ENCODE measurements around the gene PTPRZ1.

DNA sequence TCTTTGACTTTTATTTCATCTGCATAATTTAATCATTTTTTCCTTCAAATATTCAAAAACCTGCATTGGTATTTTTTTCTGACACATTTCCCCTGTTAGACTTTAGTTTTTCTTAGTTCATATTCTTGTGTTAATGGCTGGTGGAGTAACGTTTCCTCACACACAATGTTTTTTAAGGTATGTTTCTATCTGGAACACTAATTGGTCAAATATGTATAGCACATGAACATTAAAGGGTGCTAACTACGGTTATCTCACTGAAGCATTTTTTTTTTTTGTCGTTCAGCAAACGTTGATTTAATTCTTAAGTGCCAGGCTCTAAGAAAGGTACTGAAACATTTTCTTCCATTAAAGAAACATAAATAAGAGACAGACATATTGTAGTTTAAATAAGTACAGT lies 87.7 kb downstream of the PTPRZ1 start:
- TF ChIP-seq, protein P1, sequence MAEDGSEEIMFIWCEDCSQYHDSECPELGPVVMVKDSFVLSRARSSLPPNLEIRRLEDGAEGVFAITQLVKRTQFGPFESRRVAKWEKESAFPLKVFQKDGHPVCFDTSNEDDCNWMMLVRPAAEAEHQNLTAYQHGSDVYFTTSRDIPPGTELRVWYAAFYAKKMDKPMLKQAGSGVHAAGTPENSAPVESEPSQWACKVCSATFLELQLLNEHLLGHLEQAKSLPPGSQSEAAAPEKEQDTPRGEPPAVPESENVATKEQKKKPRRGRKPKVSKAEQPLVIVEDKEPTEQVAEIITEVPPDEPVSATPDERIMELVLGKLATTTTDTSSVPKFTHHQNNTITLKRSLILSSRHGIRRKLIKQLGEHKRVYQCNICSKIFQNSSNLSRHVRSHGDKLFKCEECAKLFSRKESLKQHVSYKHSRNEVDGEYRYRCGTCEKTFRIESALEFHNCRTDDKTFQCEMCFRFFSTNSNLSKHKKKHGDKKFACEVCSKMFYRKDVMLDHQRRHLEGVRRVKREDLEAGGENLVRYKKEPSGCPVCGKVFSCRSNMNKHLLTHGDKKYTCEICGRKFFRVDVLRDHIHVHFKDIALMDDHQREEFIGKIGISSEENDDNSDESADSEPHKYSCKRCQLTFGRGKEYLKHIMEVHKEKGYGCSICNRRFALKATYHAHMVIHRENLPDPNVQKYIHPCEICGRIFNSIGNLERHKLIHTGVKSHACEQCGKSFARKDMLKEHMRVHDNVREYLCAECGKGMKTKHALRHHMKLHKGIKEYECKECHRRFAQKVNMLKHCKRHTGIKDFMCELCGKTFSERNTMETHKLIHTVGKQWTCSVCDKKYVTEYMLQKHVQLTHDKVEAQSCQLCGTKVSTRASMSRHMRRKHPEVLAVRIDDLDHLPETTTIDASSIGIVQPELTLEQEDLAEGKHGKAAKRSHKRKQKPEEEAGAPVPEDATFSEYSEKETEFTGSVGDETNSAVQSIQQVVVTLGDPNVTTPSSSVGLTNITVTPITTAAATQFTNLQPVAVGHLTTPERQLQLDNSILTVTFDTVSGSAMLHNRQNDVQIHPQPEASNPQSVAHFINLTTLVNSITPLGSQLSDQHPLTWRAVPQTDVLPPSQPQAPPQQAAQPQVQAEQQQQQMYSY (CRISPR knock-in tag; IDR thresholded peaks at IDR 0.05): no peak
- TF ChIP-seq, protein P2, sequence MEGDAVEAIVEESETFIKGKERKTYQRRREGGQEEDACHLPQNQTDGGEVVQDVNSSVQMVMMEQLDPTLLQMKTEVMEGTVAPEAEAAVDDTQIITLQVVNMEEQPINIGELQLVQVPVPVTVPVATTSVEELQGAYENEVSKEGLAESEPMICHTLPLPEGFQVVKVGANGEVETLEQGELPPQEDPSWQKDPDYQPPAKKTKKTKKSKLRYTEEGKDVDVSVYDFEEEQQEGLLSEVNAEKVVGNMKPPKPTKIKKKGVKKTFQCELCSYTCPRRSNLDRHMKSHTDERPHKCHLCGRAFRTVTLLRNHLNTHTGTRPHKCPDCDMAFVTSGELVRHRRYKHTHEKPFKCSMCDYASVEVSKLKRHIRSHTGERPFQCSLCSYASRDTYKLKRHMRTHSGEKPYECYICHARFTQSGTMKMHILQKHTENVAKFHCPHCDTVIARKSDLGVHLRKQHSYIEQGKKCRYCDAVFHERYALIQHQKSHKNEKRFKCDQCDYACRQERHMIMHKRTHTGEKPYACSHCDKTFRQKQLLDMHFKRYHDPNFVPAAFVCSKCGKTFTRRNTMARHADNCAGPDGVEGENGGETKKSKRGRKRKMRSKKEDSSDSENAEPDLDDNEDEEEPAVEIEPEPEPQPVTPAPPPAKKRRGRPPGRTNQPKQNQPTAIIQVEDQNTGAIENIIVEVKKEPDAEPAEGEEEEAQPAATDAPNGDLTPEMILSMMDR (IDR thresholded peaks at IDR 0.05 in 2 of 3, conservative IDR thresholded peaks at IDR 0.05 in 1 of 3; ENCODE audit: control insufficient read depth in 2 of 3, extremely low read depth in 1 of 3, insufficient read depth in 1 of 3, low read depth in 3 of 3, low read length in 3 of 3): no peak
- TF ChIP-seq SMC3 (IDR thresholded peaks at IDR 0.05; ENCODE audit: borderline replicate concordance, low read length) (no peak), YY1 (IDR thresholded peaks at IDR 0.05; ENCODE audit: low read depth, low read length) (no peak), TAF1 (IDR thresholded peaks at IDR 0.05; ENCODE audit: borderline replicate concordance, low read depth, low read length) (no peak), JUND (IDR thresholded peaks at IDR 0.05; ENCODE audit: low read depth, low read length) (no peak), CREM (IDR thresholded peaks at IDR 0.05; ENCODE audit: low read depth) (no peak)
- TF ChIP-seq, protein P3, sequence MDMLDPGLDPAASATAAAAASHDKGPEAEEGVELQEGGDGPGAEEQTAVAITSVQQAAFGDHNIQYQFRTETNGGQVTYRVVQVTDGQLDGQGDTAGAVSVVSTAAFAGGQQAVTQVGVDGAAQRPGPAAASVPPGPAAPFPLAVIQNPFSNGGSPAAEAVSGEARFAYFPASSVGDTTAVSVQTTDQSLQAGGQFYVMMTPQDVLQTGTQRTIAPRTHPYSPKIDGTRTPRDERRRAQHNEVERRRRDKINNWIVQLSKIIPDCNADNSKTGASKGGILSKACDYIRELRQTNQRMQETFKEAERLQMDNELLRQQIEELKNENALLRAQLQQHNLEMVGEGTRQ (IDR thresholded peaks at IDR 0.05; ENCODE audit: borderline replicate concordance, low read depth, low read length): no peak
- TF ChIP-seq, protein P4, sequence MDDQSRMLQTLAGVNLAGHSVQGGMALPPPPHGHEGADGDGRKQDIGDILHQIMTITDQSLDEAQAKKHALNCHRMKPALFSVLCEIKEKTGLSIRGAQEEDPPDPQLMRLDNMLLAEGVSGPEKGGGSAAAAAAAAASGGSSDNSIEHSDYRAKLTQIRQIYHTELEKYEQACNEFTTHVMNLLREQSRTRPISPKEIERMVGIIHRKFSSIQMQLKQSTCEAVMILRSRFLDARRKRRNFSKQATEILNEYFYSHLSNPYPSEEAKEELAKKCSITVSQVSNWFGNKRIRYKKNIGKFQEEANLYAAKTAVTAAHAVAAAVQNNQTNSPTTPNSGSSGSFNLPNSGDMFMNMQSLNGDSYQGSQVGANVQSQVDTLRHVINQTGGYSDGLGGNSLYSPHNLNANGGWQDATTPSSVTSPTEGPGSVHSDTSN (IDR thresholded peaks at IDR 0.05; ENCODE audit: insufficient replicate concordance, low read depth, low read length): no peak

Measured in GM12878 (cell line).